Measurements from ENCODE around the gene HIPK2.
"Not testable (repeated sequence)": the region's sequence is repeated elsewhere in the genome, so short reads cannot be mapped to it uniquely, and the experiment has no call there.

HIPK2 gene

GRCh38 chr7:139618482-139619366 is 159.1 kb downstream of the HIPK2 start:
- DNase-seq = peak; percentile 59

- DNase-seq = no peak
Measured at GRCh38 chr7:139617074-139617473, 160.7 kb downstream of the HIPK2 start.

GRCh38 chr7:139614886-139615285 is 162.9 kb downstream of the HIPK2 start:
- no peak for DNase-seq

- no peak for DNase-seq
Measured at GRCh38 chr7:139613971-139614411, 163.8 kb downstream of the HIPK2 start.

- not testable (repeated sequence) for DNase-seq
Measured at GRCh38 chr7:139611556-139611955, 166.2 kb downstream of the HIPK2 start.

GRCh38 chr7:139610595-139610994 is 167.2 kb downstream of the HIPK2 start:
- DNase-seq = no peak

- DNase-seq = no peak
Measured at GRCh38 chr7:139603896-139604295, 173.9 kb downstream of the HIPK2 start.

GRCh38 chr7:139603282-139603681 is 174.5 kb downstream of the HIPK2 start:
- DNase-seq = no peak

- peak; percentile 41 for DNase-seq
Measured at GRCh38 chr7:139602143-139602722, 175.6 kb downstream of the HIPK2 start.

- DNase-seq = no peak
Measured at GRCh38 chr7:139601176-139601575, 176.6 kb downstream of the HIPK2 start.

GRCh38 chr7:139600306-139600705 is 177.5 kb downstream of the HIPK2 start:
- DNase-seq = no peak

- peak; percentile 32 for DNase-seq
Measured at GRCh38 chr7:139598642-139599041, 179.2 kb downstream of the HIPK2 start.

- no peak for DNase-seq
Measured at GRCh38 chr7:139597028-139597427, 180.8 kb downstream of the HIPK2 start.

- no peak for DNase-seq
Measured at GRCh38 chr7:139596626-139597025, 181.2 kb downstream of the HIPK2 start.

- DNase-seq = no peak
Measured at GRCh38 chr7:139595806-139596205, 182.0 kb downstream of the HIPK2 start.

- DNase-seq = no peak
Measured at GRCh38 chr7:139594911-139595476, 182.8 kb downstream of the HIPK2 start.

- no peak for DNase-seq
Measured at GRCh38 chr7:139594090-139594489, 183.7 kb downstream of the HIPK2 start.

- no peak for DNase-seq
Measured at GRCh38 chr7:139592801-139593461, 184.9 kb downstream of the HIPK2 start.

- DNase-seq = no peak
Measured at GRCh38 chr7:139591550-139592195, 186.1 kb downstream of the HIPK2 start.

GRCh38 chr7:139589474-139589873 is 188.3 kb downstream of the HIPK2 start:
- no peak for DNase-seq

- no peak for DNase-seq
Measured at GRCh38 chr7:139588632-139589031, 189.2 kb downstream of the HIPK2 start.

GRCh38 chr7:139587535-139587934 is 190.3 kb downstream of the HIPK2 start:
- DNase-seq = no peak

GRCh38 chr7:139586286-139586685 is 191.5 kb downstream of the HIPK2 start:
- no peak for DNase-seq

Data from fibroblast of skin of scalp (primary cell).